ENCODE measurements around the gene DHRSX. TPM values are rescaled to one million over a fixed set of nuclear protein-coding genes. Genes with fewer than 3 reads are reported as not detected.

Gene DHRSX
- polyA plus RNA-seq, 1 donor from 2014 or later: 15.7 TPM

GRCh38 chrX:2387614-2388239 is 113.0 kb downstream of the DHRSX start:
- H3K9ac ChIP-seq (ENCODE audit: low read length): no peak overlapping the region
- no peaks in the 10 kb centered on the region for H3F3A ChIP-seq (ENCODE audit: insufficient read depth, low read length, poor library complexity, severe bottlenecking)
- no peak overlapping the region for H3K4me2 ChIP-seq (ENCODE audit: low read length)
- peaks cover 6% of the 10 kb centered on the region for H3K9me3 ChIP-seq (ENCODE audit: low read length)
- H3K27me3 ChIP-seq (ENCODE audit: insufficient read depth, low read depth, low read length): no peaks in the 10 kb centered on the region
- H3K79me2 ChIP-seq (replicated peaks; ENCODE audit: insufficient read depth, low read length): no peaks in the 10 kb centered on the region
- no peaks in the 10 kb centered on the region for H4K20me1 ChIP-seq (ENCODE audit: insufficient read depth)
- H3K4me3 ChIP-seq (ENCODE audit: low read length): no peak overlapping the region
- no peak overlapping the region for H3K27ac ChIP-seq (ENCODE audit: low read length)
- no peak overlapping the region for H2AFZ ChIP-seq (ENCODE audit: low read depth, low read length)
- TF ChIP-seq EP300 (conservative IDR thresholded peaks at IDR 0.05; ENCODE audit: poor library complexity, severe bottlenecking): no peak
- no peak for TF ChIP-seq REST (IDR thresholded peaks at IDR 0.05; ENCODE audit: borderline replicate concordance)
- TF ChIP-seq RAD21 (conservative IDR thresholded peaks at IDR 0.05): no peak
- no peak for TF ChIP-seq TAF1 (IDR thresholded peaks at IDR 0.05; ENCODE audit: low read depth)
- TF ChIP-seq MXI1 (conservative IDR thresholded peaks at IDR 0.05; ENCODE audit: poor library complexity, severe bottlenecking): no peak
- no peak for TF ChIP-seq EZH2 (IDR thresholded peaks at IDR 0.05; ENCODE audit: borderline replicate concordance, insufficient read depth, low read length, poor library complexity, severe bottlenecking)
- no peak for TF ChIP-seq SMC3 (conservative IDR thresholded peaks at IDR 0.05; ENCODE audit: poor library complexity)
- no peak for TF ChIP-seq CTCF (IDR thresholded peaks at IDR 0.05; ENCODE audit: poor library complexity, severe bottlenecking)
- no peak for TF ChIP-seq POLR2AphosphoS5 (IDR thresholded peaks at IDR 0.05)
- H3K36me3 ChIP-seq (ENCODE audit: insufficient read depth, low read length): peaks cover 9% of the 10 kb centered on the region
- H3K9me2 ChIP-seq (ENCODE audit: insufficient read depth, low read length): no peaks in the 10 kb centered on the region

GRCh38 chrX:2385224-2385623 is 115.6 kb downstream of the DHRSX start:
- Histone ChIP-seq H2AFZ (ENCODE audit: low read depth, low read length) (no peak overlapping the region), H3K9ac (ENCODE audit: low read length) (no peak overlapping the region), H3K9me3 (ENCODE audit: low read length) (peaks cover 3% of the 10 kb centered on the region), H3F3A (ENCODE audit: insufficient read depth, low read length, poor library complexity, severe bottlenecking) (no peaks in the 10 kb centered on the region), H3K4me2 (ENCODE audit: low read length) (no peak overlapping the region), H3K79me2 (replicated peaks; ENCODE audit: insufficient read depth, low read length) (no peaks in the 10 kb centered on the region), H3K9me2 (ENCODE audit: insufficient read depth, low read length) (no peaks in the 10 kb centered on the region), H3K27ac (ENCODE audit: low read length) (no peak overlapping the region), H3K27me3 (ENCODE audit: insufficient read depth, low read depth, low read length) (no peaks in the 10 kb centered on the region), H4K20me1 (ENCODE audit: insufficient read depth) (no peaks in the 10 kb centered on the region), H3K36me3 (ENCODE audit: insufficient read depth, low read length) (no peaks in the 10 kb centered on the region), H3K4me3 (ENCODE audit: low read length) (no peak overlapping the region)
- TF ChIP-seq MXI1 (conservative IDR thresholded peaks at IDR 0.05; ENCODE audit: poor library complexity, severe bottlenecking) (no peak), TAF1 (IDR thresholded peaks at IDR 0.05; ENCODE audit: low read depth) (no peak), REST (IDR thresholded peaks at IDR 0.05; ENCODE audit: borderline replicate concordance) (no peak), CTCF (IDR thresholded peaks at IDR 0.05; ENCODE audit: poor library complexity, severe bottlenecking) (no peak), EZH2 (IDR thresholded peaks at IDR 0.05; ENCODE audit: borderline replicate concordance, insufficient read depth, low read length, poor library complexity, severe bottlenecking) (no peak), SMC3 (conservative IDR thresholded peaks at IDR 0.05; ENCODE audit: poor library complexity) (no peak), EP300 (conservative IDR thresholded peaks at IDR 0.05; ENCODE audit: poor library complexity, severe bottlenecking) (no peak), POLR2AphosphoS5 (IDR thresholded peaks at IDR 0.05) (no peak)

Data from neural cell (in vitro differentiated cells).